Ishikawa (cell line): ENCODE results near the gene GDE1.

ENCODE experiments used
- EP300 ChIP-seq: IDR thresholded peaks from 2 replicates; pipeline ENCODE4 v1.6.1; 2012; ENCODE audit warnings: borderline replicate concordance
- FOXM1 ChIP-seq: IDR thresholded peaks from 2 replicates; pipeline ENCODE4 v1.6.1; 2012; ENCODE audit warnings: low read depth, borderline replicate concordance
- MAX ChIP-seq: IDR thresholded peaks from 2 replicates; pipeline ENCODE4 v1.6.1; 2012
- REST ChIP-seq: IDR thresholded peaks from 2 replicates; pipeline ENCODE4 v1.6.1; 2012; ENCODE audit warnings: low read depth, mild to moderate bottlenecking
- TAF1 ChIP-seq: IDR thresholded peaks from 2 replicates; pipeline ENCODE4 v1.6.1; 2012; ENCODE audit warnings: low read depth, mild to moderate bottlenecking
- USF1 ChIP-seq: IDR thresholded peaks from 2 replicates; pipeline ENCODE4 v1.6.1; 2012
- YY1 ChIP-seq: IDR thresholded peaks from 2 replicates; pipeline ENCODE4 v1.6.1; 2012; ENCODE audit warnings: low read depth

GRCh38 chr16:19523559-19524355, 1.9 kb upstream of the GDE1 start, which contains the start of gene CCP110:
- TF ChIP-seq USF1 (0 out of 2 replicates have a peak, but pooled peaks have one; percentile 15), TAF1 (peak; percentile 76), EP300 (no peak), MAX (no peak; the same call in 1 of the 2 replicates), REST (no peak), YY1 (peak; percentile 88), FOXM1 (no peak)
